ENCODE results near the gene MX2.

DNA sequence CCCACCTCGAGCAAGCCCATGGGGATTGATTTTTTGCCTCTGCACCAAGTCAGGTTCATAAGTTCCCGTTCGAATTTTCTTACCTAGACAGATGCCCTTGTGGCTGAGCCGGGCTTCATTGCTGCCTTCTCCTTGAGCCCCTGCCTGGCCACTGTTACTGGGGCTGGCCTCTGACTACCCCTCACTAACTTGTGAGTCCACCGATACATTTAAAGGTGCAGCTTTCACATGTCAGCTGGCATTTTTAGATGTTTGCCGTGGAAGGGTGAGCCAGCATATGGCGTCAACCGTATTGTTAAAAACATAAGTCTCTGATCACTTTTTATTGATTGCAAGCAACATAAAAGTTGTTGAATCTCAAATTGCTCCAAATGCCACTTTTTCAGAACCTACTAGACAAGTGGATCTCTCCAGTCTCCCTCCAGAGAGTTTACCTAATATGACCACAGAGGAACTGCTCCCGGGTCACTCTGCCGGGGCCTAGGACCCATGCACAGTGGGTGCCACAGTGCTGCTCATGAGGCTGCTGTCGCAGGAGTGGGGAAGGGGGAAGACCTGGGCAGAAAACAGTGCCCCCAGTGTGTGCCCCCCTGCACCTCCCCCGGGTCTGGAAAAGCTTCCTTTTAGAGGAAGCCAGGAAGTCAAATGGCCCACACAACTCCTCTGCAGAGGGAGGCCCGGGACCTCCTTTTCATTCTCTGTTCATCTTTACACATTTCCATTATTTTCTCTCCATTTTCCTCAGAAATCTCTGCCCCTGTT lies 83.1 kb downstream of the MX2 start:
- TF ChIP-seq, protein P1, sequence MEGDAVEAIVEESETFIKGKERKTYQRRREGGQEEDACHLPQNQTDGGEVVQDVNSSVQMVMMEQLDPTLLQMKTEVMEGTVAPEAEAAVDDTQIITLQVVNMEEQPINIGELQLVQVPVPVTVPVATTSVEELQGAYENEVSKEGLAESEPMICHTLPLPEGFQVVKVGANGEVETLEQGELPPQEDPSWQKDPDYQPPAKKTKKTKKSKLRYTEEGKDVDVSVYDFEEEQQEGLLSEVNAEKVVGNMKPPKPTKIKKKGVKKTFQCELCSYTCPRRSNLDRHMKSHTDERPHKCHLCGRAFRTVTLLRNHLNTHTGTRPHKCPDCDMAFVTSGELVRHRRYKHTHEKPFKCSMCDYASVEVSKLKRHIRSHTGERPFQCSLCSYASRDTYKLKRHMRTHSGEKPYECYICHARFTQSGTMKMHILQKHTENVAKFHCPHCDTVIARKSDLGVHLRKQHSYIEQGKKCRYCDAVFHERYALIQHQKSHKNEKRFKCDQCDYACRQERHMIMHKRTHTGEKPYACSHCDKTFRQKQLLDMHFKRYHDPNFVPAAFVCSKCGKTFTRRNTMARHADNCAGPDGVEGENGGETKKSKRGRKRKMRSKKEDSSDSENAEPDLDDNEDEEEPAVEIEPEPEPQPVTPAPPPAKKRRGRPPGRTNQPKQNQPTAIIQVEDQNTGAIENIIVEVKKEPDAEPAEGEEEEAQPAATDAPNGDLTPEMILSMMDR (conservative IDR thresholded peaks at IDR 0.05; ENCODE audit: low read depth, low read length) = no peak
- TF ChIP-seq POLR2A (IDR thresholded peaks at IDR 0.05; ENCODE audit: low read depth, low read length) (no peak), RFX5 (IDR thresholded peaks at IDR 0.05; ENCODE audit: low read depth, low read length) (no peak), RAD21 (IDR thresholded peaks at IDR 0.05; ENCODE audit: low read length) (no peak), CEBPB (IDR thresholded peaks at IDR 0.05; ENCODE audit: low read depth, low read length) (no peak)
- TF ChIP-seq, protein P2, sequence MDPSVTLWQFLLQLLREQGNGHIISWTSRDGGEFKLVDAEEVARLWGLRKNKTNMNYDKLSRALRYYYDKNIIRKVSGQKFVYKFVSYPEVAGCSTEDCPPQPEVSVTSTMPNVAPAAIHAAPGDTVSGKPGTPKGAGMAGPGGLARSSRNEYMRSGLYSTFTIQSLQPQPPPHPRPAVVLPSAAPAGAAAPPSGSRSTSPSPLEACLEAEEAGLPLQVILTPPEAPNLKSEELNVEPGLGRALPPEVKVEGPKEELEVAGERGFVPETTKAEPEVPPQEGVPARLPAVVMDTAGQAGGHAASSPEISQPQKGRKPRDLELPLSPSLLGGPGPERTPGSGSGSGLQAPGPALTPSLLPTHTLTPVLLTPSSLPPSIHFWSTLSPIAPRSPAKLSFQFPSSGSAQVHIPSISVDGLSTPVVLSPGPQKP (IDR thresholded peaks at IDR 0.05; ENCODE audit: borderline replicate concordance, low read depth, low read length) = no peak
